CD14-positive monocyte (primary cell): ENCODE measurements around the gene RRP8. TPM values are rescaled to one million over a fixed set of nuclear protein-coding genes. Genes with fewer than 3 reads are reported as not detected.

Experiments used
- DNase-seq, 3 donors: peaks; one replicate each; pipeline ENCODE4 v3.0.0-alpha.2; 2011 to 2022
- H2AFZ ChIP-seq: 2 replicates; pipeline ENCODE4 v1.6.0; 2012; ENCODE audit warnings: mild to moderate bottlenecking, low read depth, low read length, inconsistent platforms; ENCODE audit not compliant: insufficient read depth, poor library complexity, severe bottlenecking
- H3K27ac ChIP-seq, 2 donors: 1 replicate in 1 of 2; 2 replicates in 1 of 2; pipeline ENCODE4 v1.5.1; 2012 to 2013; ENCODE audit warnings: low read length in 2 of 2, control low read depth in 1 of 2, inconsistent platforms in 1 of 2, low read depth in 1 of 2, mild to moderate bottlenecking in 1 of 2
- H3K27me3 ChIP-seq, 2 donors: one replicate each; pipeline versions ENCODE4 v1.6.0 to v1.6.1; 2011 to 2013; ENCODE audit warnings: low read length in 2 of 2; ENCODE audit not compliant: control insufficient read depth in 2 of 2, insufficient read depth in 2 of 2
- H3K36me3 ChIP-seq, 2 donors: replicated peaks in 1 of 2; 1 replicate in 1 of 2; 2 replicates in 1 of 2; pipeline versions ENCODE4 v1.5.1 to v1.6.1; 2012 to 2013; ENCODE audit warnings: low read length in 2 of 2, control low read depth in 1 of 2, inconsistent platforms in 1 of 2, mild to moderate bottlenecking in 1 of 2; ENCODE audit not compliant: insufficient read depth in 2 of 2, control insufficient read depth in 1 of 2
- H3K4me1 ChIP-seq, 2 donors: 1 replicate in 1 of 2; 2 replicates in 1 of 2; pipeline versions ENCODE4 v1.5.1 to v1.6.1; 2012 to 2013; ENCODE audit warnings: low read length in 2 of 2, control low read depth in 1 of 2, inconsistent platforms in 1 of 2, mild to moderate bottlenecking in 1 of 2, moderate library complexity in 1 of 2; ENCODE audit not compliant: insufficient read depth in 2 of 2, control insufficient read depth in 1 of 2
- H3K4me2 ChIP-seq: replicated peaks from 2 replicates; pipeline ENCODE3; 2012; ENCODE audit warnings: low read length, moderate library complexity, mild to moderate bottlenecking; ENCODE audit not compliant: poor library complexity, severe bottlenecking; ENCODE audit errors: extremely low read depth
- H3K4me3 ChIP-seq, 3 experiments: fragments of 200-600 bp in 1 of 3; sonication (generic) in 1 of 3; replicated peaks in 1 of 3; 1 replicate in 2 of 3; 2 replicates in 1 of 3; pipeline ENCODE4 v1.5.1; 2011 to 2013; ENCODE audit warnings: low read length in 3 of 3, mild to moderate bottlenecking in 3 of 3, control low read depth in 2 of 3, low read depth in 2 of 3, inconsistent platforms in 1 of 3, moderate library complexity in 1 of 3
- H3K79me2 ChIP-seq: 2 replicates; pipeline ENCODE4 v1.6.0; 2012; ENCODE audit warnings: mild to moderate bottlenecking, control low read depth, inconsistent platforms, low read length, moderate library complexity; ENCODE audit not compliant: insufficient read depth
- H3K9ac ChIP-seq: 2 replicates; pipeline ENCODE4 v1.6.0; 2017; ENCODE audit warnings: low read length, mild to moderate bottlenecking; ENCODE audit not compliant: insufficient read depth, poor library complexity, severe bottlenecking
- H3K9me3 ChIP-seq, 2 donors: replicated peaks in 1 of 2; 1 replicate in 1 of 2; 2 replicates in 1 of 2; pipeline versions ENCODE4 v1.5.1 to v1.6.1; 2012 to 2013; ENCODE audit warnings: low read length in 2 of 2, control low read depth in 1 of 2; ENCODE audit not compliant: control insufficient read depth in 1 of 2, insufficient read depth in 1 of 2
- H4K20me1 ChIP-seq: 2 replicates; pipeline ENCODE4 v1.6.0; 2012; ENCODE audit warnings: mild to moderate bottlenecking, low read length, control low read depth, moderate library complexity; ENCODE audit not compliant: insufficient read depth
- H3K27ac Mint-ChIP-seq, 7 donors: one replicate each; pipeline ENCODE4 v1.8.0; 2020; ENCODE audit warnings: mild to moderate bottlenecking in 7 of 7, mixed read lengths in 7 of 7, moderate library complexity in 6 of 7, inconsistent platforms in 2 of 7
- H3K27me3 Mint-ChIP-seq, 3 donors: one replicate each; pipeline ENCODE4 v1.8.0; 2021 to 2022; ENCODE audit warnings: low read depth in 3 of 3, mild to moderate bottlenecking in 3 of 3, mixed read lengths in 3 of 3, moderate library complexity in 3 of 3, inconsistent platforms in 1 of 3
- H3K36me3 Mint-ChIP-seq, 2 donors: one replicate each; pipeline ENCODE4 v1.8.0; 2020; ENCODE audit warnings: mixed read lengths in 2 of 2, inconsistent platforms in 1 of 2, mild to moderate bottlenecking in 1 of 2
- H3K4me1 Mint-ChIP-seq: one replicate; pipeline ENCODE4 v1.8.0; 2020; ENCODE audit warnings: mild to moderate bottlenecking, mixed read lengths
- H3K4me3 Mint-ChIP-seq, 2 donors: one replicate each; pipeline ENCODE4 v1.8.0; 2020; ENCODE audit warnings: mild to moderate bottlenecking in 2 of 2, mixed read lengths in 2 of 2, moderate library complexity in 1 of 2
- H3K9me3 Mint-ChIP-seq, 7 donors: one replicate each; pipeline ENCODE4 v1.8.0; 2020 to 2022; ENCODE audit warnings: mixed read lengths in 7 of 7, mild to moderate bottlenecking in 6 of 7, moderate library complexity in 6 of 7, inconsistent platforms in 2 of 7
- CTCF ChIP-seq: fragments of 200-600 bp; IDR thresholded peaks from one replicate; pipeline ENCODE4 v1.8.0; 2022; ENCODE audit warnings: antibody characterized with exemption, mild to moderate bottlenecking
- WGBS: methylation state at CpG from one replicate; pipeline ENCODE4 v1.1.5; 2013; ENCODE audit warnings: missing lambda C conversion rate; ENCODE audit not compliant: insufficient coverage; 5-methylcytosine and 5-hydroxymethylcytosine counted together
- intact Hi-C, 2 donors: fragments of 100-400 bp; cut with micrococcal nuclease; formaldehyde crosslinking; loops; one replicate each; pipeline versions ENCODE4 v1.15.0 to v1.15.1; 2023
- polyA plus RNA-seq, 3 donors: library from polyadenylated mRNA; depleted of rRNA in 1 of 3; unstranded in 2 of 3; stranded (reverse) in 1 of 3; fragments of 300-500 nt in 2 of 3; fragments of >200 nt in 1 of 3; fragmentation: Illumina TruSeq in 2 of 3; gene quantifications; 1 replicate in 2 of 3; 2 replicates in 1 of 3; pipeline ENCODE4 v1.2.3, GENCODE V29; 2012 to 2021

Gene RRP8
- polyA plus RNA-seq, 3 donors = 7.2 to 14.1 (median 11.9) TPM

GRCh38 chr11:6640036-6640984, 36.9 kb upstream of the RRP8 start:
- Mint-ChIP-seq H3K4me3 (no peak overlapping the region), H3K27ac (no peak overlapping the region), H3K4me1 (no peaks in the 10 kb centered on the region), H3K27me3 (no peaks in the 10 kb centered on the region), H3K9me3 (no peaks in the 10 kb centered on the region), H3K36me3 (no peaks in the 10 kb centered on the region)
- Histone ChIP-seq H2AFZ (no peak overlapping the region), H3K27ac (no peak overlapping the region), H3K9me3 (no peaks in the 10 kb centered on the region), H3K4me2 (no peak overlapping the region), H3K9ac (no peak overlapping the region), H3K4me3 (no peak overlapping the region), H3K79me2 (no peaks in the 10 kb centered on the region), H3K4me1 (peaks cover 23 to 27% of the 10 kb centered on the region in 2 donors), H3K36me3 (no peaks in the 10 kb centered on the region), H4K20me1 (no peaks in the 10 kb centered on the region), H3K27me3 (no peaks in the 10 kb centered on the region)
- intact Hi-C loops = no loop called here
- TF ChIP-seq CTCF = no peak
- WGBS = 99% methylated on average over 30 of the region's 36 CpGs
- no peak for DNase-seq

GRCh38 chr11:6638429-6638828, 35.0 kb upstream of the RRP8 start:
- H3K9ac ChIP-seq = no peak overlapping the region
- no peak overlapping the region for H3K4me3 ChIP-seq
- no peaks in the 10 kb centered on the region for H3K36me3 Mint-ChIP-seq
- DNase-seq = no peak
- no peaks in the 10 kb centered on the region for H3K9me3 Mint-ChIP-seq
- no peak overlapping the region for H3K4me3 Mint-ChIP-seq
- no peaks in the 10 kb centered on the region for H3K27me3 ChIP-seq
- no peak for TF ChIP-seq CTCF
- no peak overlapping the region for H3K27ac Mint-ChIP-seq
- no peak overlapping the region for H2AFZ ChIP-seq
- H3K4me2 ChIP-seq = no peak overlapping the region
- WGBS = 100% methylated on average over 2 of the region's 4 CpGs
- no peaks in the 10 kb centered on the region for H3K79me2 ChIP-seq
- H3K27ac ChIP-seq = no peak overlapping the region
- H3K36me3 ChIP-seq = no peaks in the 10 kb centered on the region
- H3K4me1 Mint-ChIP-seq = no peaks in the 10 kb centered on the region
- H4K20me1 ChIP-seq = no peaks in the 10 kb centered on the region
- H3K9me3 ChIP-seq = no peaks in the 10 kb centered on the region
- intact Hi-C loops = loop anchor here in 1 of 2 donors (5.0 kb wide), 1 partner anchor 36 kb away; the partner anchor contains the start of genes ILK and RRP8
- no peaks in the 10 kb centered on the region for H3K27me3 Mint-ChIP-seq
- H3K4me1 ChIP-seq = peaks cover 37 to 40% of the 10 kb centered on the region in 2 donors
